Trophoblast cell (in vitro differentiated cells and primary cell): ENCODE data around the gene RRP7A. TPM values are rescaled to one million over a fixed set of nuclear protein-coding genes. Genes with fewer than 3 reads are reported as not detected.
"Not testable (repeated sequence)": the region's sequence is repeated elsewhere in the genome, so short reads cannot be mapped to it uniquely, and the experiment has no call there.

Experiments used
- DNase-seq, 2 donors: peaks; one replicate each; pipeline ENCODE4 v3.0.0-alpha.2; 2016
- H2AFZ ChIP-seq: 2 replicates; pipeline ENCODE4 v1.6.1; 2013; ENCODE audit warnings: low read length, moderate library complexity, mild to moderate bottlenecking; ENCODE audit not compliant: insufficient read depth, poor library complexity
- H2AK5ac ChIP-seq: 2 replicates; pipeline ENCODE4 v1.6.1; 2013; ENCODE audit warnings: mild to moderate bottlenecking, low read length
- H2BK120ac ChIP-seq: 2 replicates; pipeline ENCODE4 v1.6.1; 2013; ENCODE audit warnings: low read length, mild to moderate bottlenecking, moderate library complexity; ENCODE audit not compliant: insufficient read depth, poor library complexity
- H2BK12ac ChIP-seq: 2 replicates; pipeline ENCODE4 v1.6.1; 2013; ENCODE audit warnings: mild to moderate bottlenecking, low read length, moderate library complexity
- H2BK5ac ChIP-seq: 2 replicates; pipeline ENCODE4 v1.6.1; 2013; ENCODE audit warnings: low read length, low read depth, moderate library complexity, mild to moderate bottlenecking; ENCODE audit not compliant: poor library complexity
- H3K14ac ChIP-seq: 2 replicates; pipeline ENCODE4 v1.6.1; 2013; ENCODE audit warnings: mild to moderate bottlenecking, low read length
- H3K18ac ChIP-seq: 2 replicates; pipeline ENCODE4 v1.6.1; 2013; ENCODE audit warnings: mild to moderate bottlenecking, low read length
- H3K23ac ChIP-seq: 2 replicates; pipeline ENCODE4 v1.6.1; 2013; ENCODE audit warnings: low read length
- H3K27ac ChIP-seq: 2 replicates; pipeline ENCODE4 v1.5.1; 2013; ENCODE audit warnings: low read depth, mild to moderate bottlenecking, inconsistent platforms, low read length, moderate library complexity
- H3K27me3 ChIP-seq: 2 replicates; pipeline ENCODE4 v1.6.1; 2013; ENCODE audit warnings: inconsistent platforms, mild to moderate bottlenecking, low read length, moderate library complexity; ENCODE audit not compliant: insufficient read depth
- H3K36me3 ChIP-seq, 2 experiments: 1 replicate in 1 of 2; 2 replicates in 1 of 2; pipeline ENCODE4 v1.6.1; 2013; ENCODE audit warnings: low read length in 2 of 2, mild to moderate bottlenecking in 2 of 2, moderate library complexity in 1 of 2; ENCODE audit not compliant: insufficient read depth in 2 of 2, control insufficient read depth in 1 of 2
- H3K4ac ChIP-seq: 2 replicates; pipeline ENCODE4 v1.6.1; 2013; ENCODE audit warnings: low read depth, mild to moderate bottlenecking, low read length, moderate library complexity
- H3K4me1 ChIP-seq, 2 experiments: 1 replicate in 1 of 2; 2 replicates in 1 of 2; pipeline ENCODE4 v1.6.1; 2013; ENCODE audit warnings: low read length in 2 of 2, mild to moderate bottlenecking in 2 of 2, moderate library complexity in 1 of 2; ENCODE audit not compliant: insufficient read depth in 2 of 2, control insufficient read depth in 1 of 2
- H3K4me2 ChIP-seq: 2 replicates; pipeline ENCODE4 v1.6.1; 2013; ENCODE audit warnings: inconsistent platforms, mild to moderate bottlenecking, low read length, moderate library complexity
- H3K4me3 ChIP-seq: 2 replicates; pipeline ENCODE4 v1.5.1; 2013; ENCODE audit warnings: mild to moderate bottlenecking, low read depth, low read length, inconsistent platforms
- H3K79me1 ChIP-seq: one replicate; pipeline ENCODE4 v1.6.1; 2013; ENCODE audit warnings: low read length
- H3K79me2 ChIP-seq: 2 replicates; pipeline ENCODE4 v1.6.1; 2013; ENCODE audit warnings: low read length, mild to moderate bottlenecking; ENCODE audit not compliant: control insufficient read depth, insufficient read depth, poor library complexity
- H3K9ac ChIP-seq: 2 replicates; pipeline ENCODE4 v1.6.1; 2013; ENCODE audit warnings: mild to moderate bottlenecking, low read length
- H3K9me3 ChIP-seq: 2 replicates; pipeline ENCODE4 v1.6.1; 2013; ENCODE audit warnings: low read depth, mild to moderate bottlenecking, control low read depth, inconsistent platforms, low read length; ENCODE audit not compliant: insufficient read depth
- H4K12ac ChIP-seq: 2 replicates; pipeline ENCODE4 v1.6.1; 2013; ENCODE audit warnings: low read depth, mild to moderate bottlenecking, low read length, moderate library complexity
- H4K8ac ChIP-seq: 2 replicates; pipeline ENCODE4 v1.6.1; 2013; ENCODE audit warnings: low read depth, mild to moderate bottlenecking, low read length, moderate library complexity
- H4K91ac ChIP-seq: one replicate; pipeline ENCODE4 v1.6.1; 2013; ENCODE audit warnings: low read depth, mild to moderate bottlenecking, low read length, moderate library complexity
- WGBS: extraction: QIAGEN DNeasy Blood & Tissue Kit; methylation state at CpG from one replicate; pipeline ENCODE4 v1.1.7; 2013; ENCODE audit warnings: missing lambda C conversion rate; ENCODE audit not compliant: insufficient read length, insufficient coverage; ENCODE audit errors: extremely low coverage; 5-methylcytosine and 5-hydroxymethylcytosine counted together
- polyA plus RNA-seq: library from polyadenylated mRNA; stranded (reverse); fragments of 200-250 nt; gene quantifications from 2 replicates; pipeline ENCODE4 v1.2.3, GENCODE V29; 2013

Gene RRP7A, protein sequence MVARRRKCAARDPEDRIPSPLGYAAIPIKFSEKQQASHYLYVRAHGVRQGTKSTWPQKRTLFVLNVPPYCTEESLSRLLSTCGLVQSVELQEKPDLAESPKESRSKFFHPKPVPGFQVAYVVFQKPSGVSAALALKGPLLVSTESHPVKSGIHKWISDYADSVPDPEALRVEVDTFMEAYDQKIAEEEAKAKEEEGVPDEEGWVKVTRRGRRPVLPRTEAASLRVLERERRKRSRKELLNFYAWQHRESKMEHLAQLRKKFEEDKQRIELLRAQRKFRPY
- polyA plus RNA-seq: 25.8 TPM in 2 replicates

DNA sequence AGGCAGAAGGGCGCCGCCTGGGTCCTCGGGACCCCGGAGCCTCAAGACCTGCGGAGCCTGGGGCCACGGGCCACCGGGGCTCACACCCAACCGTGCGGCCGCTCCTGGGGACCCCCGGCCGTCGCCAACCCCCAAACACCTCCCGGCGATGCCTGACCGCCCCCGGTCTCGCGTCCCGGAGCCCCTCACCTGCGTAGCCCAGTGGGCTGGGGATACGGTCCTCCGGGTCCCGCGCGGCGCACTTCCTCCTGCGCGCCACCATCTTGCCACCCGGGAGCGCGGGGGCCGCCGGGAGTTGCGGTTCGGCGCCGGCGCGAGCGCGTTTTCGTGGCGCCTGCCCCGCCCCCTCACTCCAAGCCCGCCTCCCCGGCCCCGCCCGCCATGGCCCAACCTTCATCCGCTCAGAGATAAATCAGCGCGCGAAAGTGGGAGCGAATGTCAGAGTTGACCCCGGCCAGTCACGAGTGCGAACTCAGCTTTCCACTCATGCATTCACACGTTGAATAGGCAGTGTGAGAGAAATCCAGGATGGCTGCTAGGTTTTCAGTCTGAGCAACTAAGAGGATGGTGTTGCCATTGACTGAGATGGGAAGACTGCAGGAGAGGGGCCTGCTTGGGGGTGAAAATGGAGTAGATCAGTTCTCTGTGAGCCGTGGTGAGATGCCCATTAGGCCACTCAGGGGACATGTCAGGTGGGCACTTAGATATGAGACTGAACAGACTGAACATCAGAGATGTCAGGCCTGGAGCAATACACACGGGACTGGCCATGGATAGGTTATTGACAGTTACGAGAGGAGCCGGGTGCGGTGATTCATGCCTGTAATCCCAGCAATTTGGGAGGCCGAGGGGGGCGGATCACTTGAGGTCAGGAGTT, at the start of gene RRP7A:
Gene RRP7A, minus strand, starts transcription at position 272 of the 877 bp plus-strand sequence. Its CDS starts 10 bp downstream, at position 262.
- Histone ChIP-seq H3K18ac (peak within 1 kb of the TSS; percentile 97), H3K27me3 (no peaks in the 10 kb centered on the region), H4K8ac (peak within 1 kb of the TSS; percentile 99), H3K23ac (no peak within 1 kb of the TSS), H2BK5ac (peak within 1 kb of the TSS; percentile 97), H3K4me1 (peaks cover 11 to 14% of the 10 kb centered on the region in 2 experiments), H3K9ac (peak within 1 kb of the TSS; percentile 66), H4K12ac (peak within 1 kb of the TSS; percentile 99), H3K14ac (peak within 1 kb of the TSS; percentile 96), H2BK120ac (peak within 1 kb of the TSS; percentile 98), H3K79me1 (peaks cover 10% of the 10 kb centered on the region), H3K4me3 (peak within 1 kb of the TSS; percentile 85), H3K9me3 (no peaks in the 10 kb centered on the region), H3K4me2 (peak within 1 kb of the TSS; percentile 89), H2AK5ac (peak within 1 kb of the TSS; percentile 97), H3K4ac (peak within 1 kb of the TSS; percentile 99), H3K27ac (peak within 1 kb of the TSS; percentile 90), H2AFZ (peak within 1 kb of the TSS; percentile 92), H2BK12ac (peak within 1 kb of the TSS; percentile 78), H4K91ac (peak within 1 kb of the TSS; percentile 98), H3K36me3 (peaks cover 21 to 24% of the 10 kb centered on the region in 2 experiments), H3K79me2 (peaks cover 3% of the 10 kb centered on the region)
- no CpG with 5 or more reads among the region's 65 CpGs for WGBS
- peak; percentile 67 to 81 for DNase-seq

GRCh38 chr22:42567950-42568349, 48.4 kb upstream of the RRP7A start:
- H3K4me3 ChIP-seq, H3K9me3 ChIP-seq, H3K18ac ChIP-seq, H2BK12ac ChIP-seq, H3K4ac ChIP-seq, H3K23ac ChIP-seq, H3K27ac ChIP-seq, H3K79me1 ChIP-seq, H4K91ac ChIP-seq, H3K14ac ChIP-seq, H2BK120ac ChIP-seq, H2BK5ac ChIP-seq, H4K8ac ChIP-seq, DNase-seq, H2AFZ ChIP-seq, H3K4me1 ChIP-seq, H3K79me2 ChIP-seq, H2AK5ac ChIP-seq, H3K4me2 ChIP-seq, H4K12ac ChIP-seq, H3K9ac ChIP-seq, H3K27me3 ChIP-seq: not testable (repeated sequence)
- WGBS: no CpG with 5 or more reads among the region's 6 CpGs
- H3K36me3 ChIP-seq: peaks cover 14% of the 10 kb centered on the region in 2 experiments

GRCh38 chr22:42565956-42566355, 46.4 kb upstream of the RRP7A start:
- Histone ChIP-seq H2AK5ac (no peak overlapping the region), H3K9me3 (no peaks in the 10 kb centered on the region), H3K9ac (no peak overlapping the region), H2AFZ (no peak overlapping the region), H3K27me3 (no peaks in the 10 kb centered on the region), H3K36me3 (peaks cover 4% of the 10 kb centered on the region in 2 experiments), H3K18ac (no peak overlapping the region), H4K12ac (no peak overlapping the region), H4K8ac (no peak overlapping the region), H4K91ac (no peak overlapping the region), H2BK120ac (no peak overlapping the region), H3K4me3 (no peak overlapping the region), H3K4me1 (peaks cover 17 to 22% of the 10 kb centered on the region in 2 experiments), H3K23ac (no peak overlapping the region), H3K79me2 (peaks cover 1% of the 10 kb centered on the region), H2BK5ac (no peak overlapping the region), H3K79me1 (peaks cover 5% of the 10 kb centered on the region), H3K14ac (no peak overlapping the region), H2BK12ac (no peak overlapping the region), H3K27ac (no peak overlapping the region), H3K4ac (no peak overlapping the region), H3K4me2 (no peak overlapping the region)
- no CpG with 5 or more reads among the region's 12 CpGs for WGBS
- DNase-seq: no peak

DNA sequence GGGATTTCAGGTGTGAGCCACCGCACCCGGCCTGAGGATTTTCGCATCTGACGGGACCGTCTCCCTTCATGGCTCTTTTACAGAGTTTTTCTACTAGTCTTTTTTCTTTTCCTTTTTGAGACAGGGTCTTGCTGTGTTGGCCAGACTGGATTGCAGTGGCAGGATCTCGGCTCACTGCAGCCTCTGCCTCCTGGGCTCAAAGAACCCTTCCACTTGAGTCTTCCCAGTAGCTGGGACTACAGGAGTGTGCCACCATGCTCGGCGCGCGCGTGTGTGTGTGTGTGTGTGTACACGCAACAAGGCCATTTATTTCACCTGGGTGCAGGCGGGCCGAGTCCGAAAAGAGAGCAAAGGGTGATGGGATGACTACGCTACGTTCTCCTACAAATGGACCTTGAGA, 45.1 kb upstream of the RRP7A start:
- no peak overlapping the region for H3K14ac ChIP-seq
- H2BK5ac ChIP-seq: no peak overlapping the region
- H3K79me2 ChIP-seq: peaks cover 1% of the 10 kb centered on the region
- H3K23ac ChIP-seq: no peak overlapping the region
- no peak overlapping the region for H3K18ac ChIP-seq
- no peak overlapping the region for H3K4me3 ChIP-seq
- no peak overlapping the region for H4K12ac ChIP-seq
- no peak overlapping the region for H4K8ac ChIP-seq
- H2AK5ac ChIP-seq: no peak overlapping the region
- H3K4me1 ChIP-seq: peaks cover 17 to 22% of the 10 kb centered on the region in 2 experiments
- no peak overlapping the region for H3K9ac ChIP-seq
- no peak overlapping the region for H3K27ac ChIP-seq
- H2BK12ac ChIP-seq: no peak overlapping the region
- H3K9me3 ChIP-seq: no peaks in the 10 kb centered on the region
- no peak overlapping the region for H3K4ac ChIP-seq
- no peak for DNase-seq
- WGBS: no CpG with 5 or more reads among the region's 17 CpGs
- H3K36me3 ChIP-seq: no peaks in the 10 kb centered on the region
- H3K4me2 ChIP-seq: no peak overlapping the region
- no peaks in the 10 kb centered on the region for H3K27me3 ChIP-seq
- no peak overlapping the region for H2BK120ac ChIP-seq
- no peak overlapping the region for H2AFZ ChIP-seq
- peaks cover 3% of the 10 kb centered on the region for H3K79me1 ChIP-seq
- no peak overlapping the region for H4K91ac ChIP-seq
